ENCODE measurements around the gene ZRANB2. TPM values are rescaled to one million over a fixed set of nuclear protein-coding genes. Genes with fewer than 3 reads are reported as not detected.

The ZRANB2 gene
- polyA plus RNA-seq, 1 donor (not counting 4 experiments of a cell fraction or from before 2014, with no cell fraction given): 92.3 TPM

DNA sequence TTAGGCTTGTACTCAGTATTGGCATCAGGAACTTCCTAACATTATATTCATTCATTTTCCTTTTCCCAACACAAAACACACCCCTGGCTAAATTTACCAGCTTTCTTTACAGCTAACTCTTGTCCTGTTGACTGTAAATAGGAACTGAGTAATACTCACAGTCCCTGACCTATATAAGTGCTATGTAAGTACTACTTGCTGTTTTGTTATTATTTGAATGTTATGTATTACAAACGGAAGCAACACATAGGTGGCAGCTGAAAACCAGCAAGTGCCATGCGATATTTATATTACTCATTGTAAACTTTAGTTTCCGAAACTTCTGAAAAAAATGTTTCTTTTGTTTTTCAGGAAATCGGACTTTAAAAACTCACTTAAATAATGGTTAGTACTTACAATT, 54.7 kb downstream of the ZRANB2 start:
- no peaks in the 10 kb centered on the region for H3K79me2 ChIP-seq (ENCODE audit: control insufficient read depth, insufficient read depth, low read length)
- DNase-seq (ENCODE audit: low read depth, low spot score): no peak
- no peaks in the 10 kb centered on the region for H3K9me1 ChIP-seq (ENCODE audit: control insufficient read depth, extremely low read depth, insufficient read depth, low read length)
- dilution Hi-C loops (cut with MboI; ENCODE audit: extremely low pct_ligation_motif_present, low sequenced_read_pairs): no loop called here
- no peaks in the 10 kb centered on the region for H3K4me1 ChIP-seq (ENCODE audit: control insufficient read depth, extremely low read depth, insufficient read depth, low read length)
- H3K4me2 ChIP-seq (ENCODE audit: control insufficient read depth, extremely low read depth, insufficient read depth, low read depth, low read length): no peak overlapping the region
- no peak overlapping the region for H3K9ac ChIP-seq (ENCODE audit: control insufficient read depth, extremely low read depth, insufficient read depth, low read length)
- no peaks in the 10 kb centered on the region for H4K20me1 ChIP-seq (ENCODE audit: control insufficient read depth, extremely low read depth, insufficient read depth, low read length)
- no peak overlapping the region for H3K4me3 ChIP-seq (ENCODE audit: control insufficient read depth in 2 of 3, extremely low read depth in 1 of 3, insufficient read depth in 2 of 3, low read depth in 1 of 3, low read length in 3 of 3)
- no peak overlapping the region for H2AFZ ChIP-seq (ENCODE audit: control insufficient read depth, low read length)
- no peaks in the 10 kb centered on the region for H3K36me3 ChIP-seq (ENCODE audit: control insufficient read depth in 2 of 2, extremely low read depth in 1 of 2, insufficient read depth in 2 of 2, low read length in 2 of 2)
- no peak for TF ChIP-seq EZH2 (IDR thresholded peaks at IDR 0.05; ENCODE audit: low read length)
- TF ChIP-seq, protein P1, sequence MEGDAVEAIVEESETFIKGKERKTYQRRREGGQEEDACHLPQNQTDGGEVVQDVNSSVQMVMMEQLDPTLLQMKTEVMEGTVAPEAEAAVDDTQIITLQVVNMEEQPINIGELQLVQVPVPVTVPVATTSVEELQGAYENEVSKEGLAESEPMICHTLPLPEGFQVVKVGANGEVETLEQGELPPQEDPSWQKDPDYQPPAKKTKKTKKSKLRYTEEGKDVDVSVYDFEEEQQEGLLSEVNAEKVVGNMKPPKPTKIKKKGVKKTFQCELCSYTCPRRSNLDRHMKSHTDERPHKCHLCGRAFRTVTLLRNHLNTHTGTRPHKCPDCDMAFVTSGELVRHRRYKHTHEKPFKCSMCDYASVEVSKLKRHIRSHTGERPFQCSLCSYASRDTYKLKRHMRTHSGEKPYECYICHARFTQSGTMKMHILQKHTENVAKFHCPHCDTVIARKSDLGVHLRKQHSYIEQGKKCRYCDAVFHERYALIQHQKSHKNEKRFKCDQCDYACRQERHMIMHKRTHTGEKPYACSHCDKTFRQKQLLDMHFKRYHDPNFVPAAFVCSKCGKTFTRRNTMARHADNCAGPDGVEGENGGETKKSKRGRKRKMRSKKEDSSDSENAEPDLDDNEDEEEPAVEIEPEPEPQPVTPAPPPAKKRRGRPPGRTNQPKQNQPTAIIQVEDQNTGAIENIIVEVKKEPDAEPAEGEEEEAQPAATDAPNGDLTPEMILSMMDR (optimal IDR thresholded peaks at IDR 0.05 in 1 of 3, IDR thresholded peaks at IDR 0.05 in 1 of 3, conservative IDR thresholded peaks at IDR 0.05 in 1 of 3; ENCODE audit: extremely low read depth in 1 of 3, insufficient read depth in 2 of 3, low read length in 3 of 3): no peak
- FAIRE-seq: no peak
- H3K27me3 ChIP-seq (ENCODE audit: control insufficient read depth, extremely low read depth, insufficient read depth, low read length): peaks cover 2% of the 10 kb centered on the region
- no peaks in the 10 kb centered on the region for H3K9me3 ChIP-seq (ENCODE audit: control insufficient read depth, low read depth, low read length)
- no peak overlapping the region for H3K27ac ChIP-seq (ENCODE audit: control insufficient read depth, insufficient read depth, low read length)

DNA sequence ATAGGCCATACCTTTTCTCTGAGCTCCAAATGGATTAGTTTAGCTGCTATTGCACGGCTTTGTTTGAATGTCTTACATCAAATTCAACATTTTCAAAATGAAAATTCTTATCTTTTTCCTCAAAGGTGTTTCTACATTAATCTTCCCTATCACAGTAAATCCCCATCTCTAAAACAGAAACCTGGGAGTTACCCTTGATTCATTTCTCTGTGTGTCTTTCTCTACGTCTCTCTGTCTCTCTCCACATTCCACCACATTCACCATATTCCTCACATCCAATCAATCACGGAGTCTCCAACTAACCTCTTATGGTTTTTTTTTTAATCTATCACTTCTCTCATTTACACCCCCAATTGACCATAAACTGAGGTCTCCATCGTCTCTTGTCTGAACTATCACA, 57.3 kb downstream of the ZRANB2 start:
- H3K9me1 ChIP-seq (ENCODE audit: control insufficient read depth, extremely low read depth, insufficient read depth, low read length): no peaks in the 10 kb centered on the region
- no peaks in the 10 kb centered on the region for H3K79me2 ChIP-seq (ENCODE audit: control insufficient read depth, insufficient read depth, low read length)
- peaks cover 2% of the 10 kb centered on the region for H3K27me3 ChIP-seq (ENCODE audit: control insufficient read depth, extremely low read depth, insufficient read depth, low read length)
- no peak overlapping the region for H2AFZ ChIP-seq (ENCODE audit: control insufficient read depth, low read length)
- H3K4me3 ChIP-seq (ENCODE audit: control insufficient read depth in 2 of 3, extremely low read depth in 1 of 3, insufficient read depth in 2 of 3, low read depth in 1 of 3, low read length in 3 of 3): no peak overlapping the region
- no peak overlapping the region for H3K9ac ChIP-seq (ENCODE audit: control insufficient read depth, extremely low read depth, insufficient read depth, low read length)
- no peak overlapping the region for H3K4me2 ChIP-seq (ENCODE audit: control insufficient read depth, extremely low read depth, insufficient read depth, low read depth, low read length)
- FAIRE-seq: no peak
- H3K36me3 ChIP-seq (ENCODE audit: control insufficient read depth in 2 of 2, extremely low read depth in 1 of 2, insufficient read depth in 2 of 2, low read length in 2 of 2): no peaks in the 10 kb centered on the region
- dilution Hi-C loops (cut with MboI; ENCODE audit: extremely low pct_ligation_motif_present, low sequenced_read_pairs): no loop called here
- H3K9me3 ChIP-seq (ENCODE audit: control insufficient read depth, low read depth, low read length): no peaks in the 10 kb centered on the region
- DNase-seq (ENCODE audit: low read depth, low spot score): no peak
- H3K27ac ChIP-seq (ENCODE audit: control insufficient read depth, insufficient read depth, low read length): no peak overlapping the region
- TF ChIP-seq EZH2 (IDR thresholded peaks at IDR 0.05; ENCODE audit: low read length): no peak
- TF ChIP-seq, protein P1 (optimal IDR thresholded peaks at IDR 0.05 in 1 of 3, IDR thresholded peaks at IDR 0.05 in 1 of 3, conservative IDR thresholded peaks at IDR 0.05 in 1 of 3; ENCODE audit: extremely low read depth in 1 of 3, insufficient read depth in 2 of 3, low read length in 3 of 3): no peak
- H4K20me1 ChIP-seq (ENCODE audit: control insufficient read depth, extremely low read depth, insufficient read depth, low read length): no peaks in the 10 kb centered on the region
- H3K4me1 ChIP-seq (ENCODE audit: control insufficient read depth, extremely low read depth, insufficient read depth, low read length): no peaks in the 10 kb centered on the region
